ENCODE results near the gene ACOT6. TPM values are rescaled to one million over a fixed set of nuclear protein-coding genes. Genes with fewer than 3 reads are reported as not detected.

ACOT6 gene
- total and polyA plus RNA-seq, 9 of the 15 experiments (the other 6 are each of a cell fraction or from before 2014, with no cell fraction given), result not detected

- TF ChIP-seq TSHZ1 (CRISPR knock-in tag; IDR thresholded peaks at IDR 0.05), result no peak
- TF ChIP-seq RBBP5 (IDR thresholded peaks at IDR 0.05; ENCODE audit: borderline replicate concordance, insufficient read depth, low read length, poor library complexity, severe bottlenecking), result peak; percentile 27
- TF ChIP-seq CTBP1 (IDR thresholded peaks at IDR 0.05; ENCODE audit: borderline replicate concordance), result peak; percentile 69; the same call in 1 of the 2 replicates
- no peak for TF ChIP-seq ZBTB43 (CRISPR knock-in tag; IDR thresholded peaks at IDR 0.05)
- no peak for TF ChIP-seq EZH2 (IDR thresholded peaks at IDR 0.05; ENCODE audit: borderline replicate concordance, low read depth, low read length)
- TF ChIP-seq CBFA2T3 (IDR thresholded peaks at IDR 0.05), result no peak
- peak; percentile 42; the same call in 1 of the 2 replicates for TF ChIP-seq L3MBTL2 (IDR thresholded peaks at IDR 0.05)
- TF ChIP-seq MCM5 (IDR thresholded peaks at IDR 0.05; ENCODE audit: low read depth), result no peak
- no peak for TF ChIP-seq GMEB1 (CRISPR knock-in tag; IDR thresholded peaks at IDR 0.05)
- no peak for TF ChIP-seq RNF219 (CRISPR knock-in tag; IDR thresholded peaks at IDR 0.05)
- TF ChIP-seq TEAD1 (CRISPR knock-in tag; IDR thresholded peaks at IDR 0.05), result 0 out of 4 replicates have a peak, but pooled peaks of 1 of the 2 experiments have one; percentile 31
- TF ChIP-seq E4F1 (CRISPR knock-in tag; IDR thresholded peaks at IDR 0.05; ENCODE audit: borderline replicate concordance), result no peak
- TF ChIP-seq E2F4 (CRISPR knock-in tag; IDR thresholded peaks at IDR 0.05; ENCODE audit: low read depth), result no peak
Measured at GRCh38 chr14:73612339-73613045, at the start of gene ACOT6 (continued).
